HCT116 (cell line): ENCODE results near the gene XYLT1. TPM values are rescaled to one million over a fixed set of nuclear protein-coding genes. Genes with fewer than 3 reads are reported as not detected.

ENCODE experiments used
- ATAC-seq: fragments of 200-7000 bp; cut with Tn5 transposase; 2 replicates; pipeline ENCODE4 v1.9.1; 2020; ENCODE audit warnings: mild to moderate bottlenecking, moderate library complexity
- BruUV-seq: library from RNA; stranded (reverse); fragments of 400-500 nt; replicated peaks from 2 replicates; lab custom pipeline; 2021; lab: Mats Ljungman, UMichigan
- CTCF ChIA-PET: fragments of 300-600 bp; sonication (Branson Sonifier 250); formaldehyde crosslinking; loops from one replicate; lab custom pipeline; 2021; ENCODE audit warnings: antibody characterized with exemption; lab: Charles Lee
- POLR2A ChIA-PET: fragments of 300-600, 350-600 bp; sonication (Branson Sonifier 250); formaldehyde crosslinking; loops from one replicate; lab custom pipeline; 2021; ENCODE audit warnings: antibody characterized with exemption; lab: Charles Lee
- RAD21 ChIA-PET, 2 experiments: fragments of 300-600 bp; sonication (Branson Sonifier 250); formaldehyde crosslinking; loops; one replicate each; lab custom pipeline; 2023; ENCODE audit warnings: low total read pairs in 2 of 2; ENCODE audit not compliant: uncharacterized antibody in 2 of 2, unreplicated experiment in 2 of 2, low non-redundant PET in 1 of 2; lab: Charles Lee
- DNase-seq: peaks from one replicate; pipeline ENCODE4 v3.0.0-alpha.2; 2010; ENCODE audit warnings: low read depth, low spot score
- H2AFZ ChIP-seq: fragments of 200-600 bp; shearing (Covaris generic), sonication (generic); 2 replicates; pipeline ENCODE4 v1.6.1; 2017; ENCODE audit warnings: low read depth, mixed run types, mixed read lengths, antibody characterized with exemption, low read length; ENCODE audit not compliant: poor library complexity, severe bottlenecking
- H3K27ac ChIP-seq: 2 replicates; pipeline ENCODE4 v1.5.1; 2012; ENCODE audit warnings: low read depth, low read length
- H3K27me3 ChIP-seq: fragments of 200-600 bp; sonication (generic); 2 replicates; pipeline ENCODE4 v1.6.1; 2016; ENCODE audit warnings: mixed run types, low read length, mixed read lengths; ENCODE audit not compliant: insufficient read depth
- H3K36me3 ChIP-seq, 2 experiments: fragments of 200-500 bp in 1 of 2; fragments of 200-600 bp in 1 of 2; sonication (Bioruptor generic) in 1 of 2; sonication (generic) in 1 of 2; 2 replicates each; pipeline versions ENCODE4 v1.5.1 to v1.6.1; 2014 to 2016; ENCODE audit warnings: low read length in 2 of 2, inconsistent platforms in 1 of 2, mixed read lengths in 1 of 2, mixed run types in 1 of 2; ENCODE audit not compliant: insufficient read depth in 2 of 2, control insufficient read depth in 1 of 2
- H3K4me1 ChIP-seq, 2 experiments: fragments of 200-600 bp in 1 of 2; sonication (generic) in 1 of 2; 2 replicates each; pipeline versions ENCODE4 v1.5.1 to v1.6.1; 2012 to 2017; ENCODE audit warnings: low read length in 2 of 2, inconsistent platforms in 1 of 2, mild to moderate bottlenecking in 1 of 2, mixed read lengths in 1 of 2, mixed run types in 1 of 2, moderate library complexity in 1 of 2; ENCODE audit not compliant: insufficient read depth in 2 of 2, control insufficient read depth in 1 of 2
- H3K4me2 ChIP-seq: fragments of 200-600 bp; sonication (generic); 2 replicates; pipeline ENCODE4 v1.6.1; 2017; ENCODE audit warnings: mixed run types, low read length, mixed read lengths
- H3K4me3 ChIP-seq, 2 experiments: fragments of 200-600 bp in 1 of 2; sonication (generic) in 1 of 2; replicated peaks in 1 of 2; 2 replicates each; pipeline ENCODE4 v1.5.1; 2011 to 2016; ENCODE audit warnings: low read length in 2 of 2, control low read depth in 1 of 2, low read depth in 1 of 2, mild to moderate bottlenecking in 1 of 2, mixed read lengths in 1 of 2, mixed run types in 1 of 2
- H3K79me2 ChIP-seq: fragments of 200-600 bp; sonication (generic); 2 replicates; pipeline ENCODE4 v1.6.1; 2017; ENCODE audit warnings: mild to moderate bottlenecking, mixed run types, low read length, moderate library complexity, mixed read lengths; ENCODE audit not compliant: insufficient read depth
- H3K9ac ChIP-seq: fragments of 200-600 bp; sonication (generic); 2 replicates; pipeline ENCODE4 v1.6.1; 2016; ENCODE audit warnings: low read length, mixed read lengths
- H3K9me2 ChIP-seq: fragments of 200-600 bp; sonication (generic), shearing (Covaris generic); 2 replicates; pipeline ENCODE4 v1.6.1; 2017; ENCODE audit warnings: mixed run types, mild to moderate bottlenecking, moderate library complexity; ENCODE audit not compliant: insufficient read depth
- H3K9me3 ChIP-seq, 2 experiments: fragments of 200-500 bp in 1 of 2; fragments of 200-600 bp in 1 of 2; sonication (Bioruptor generic) in 1 of 2; sonication (generic) in 1 of 2; 2 replicates each; pipeline ENCODE4 v1.6.1; 2014 to 2017; ENCODE audit warnings: low read length in 2 of 2, mixed read lengths in 2 of 2, inconsistent platforms in 1 of 2, low read depth in 1 of 2, mild to moderate bottlenecking in 1 of 2, mixed run types in 1 of 2, moderate library complexity in 1 of 2; ENCODE audit not compliant: control insufficient read depth in 1 of 2, insufficient read depth in 1 of 2
- H4K20me1 ChIP-seq: fragments of 200-600 bp; sonication (generic), shearing (Covaris generic); 2 replicates; pipeline ENCODE4 v1.6.1; 2017; ENCODE audit warnings: mixed run types, mild to moderate bottlenecking, moderate library complexity; ENCODE audit not compliant: insufficient read depth
- CBX3 ChIP-seq: IDR thresholded peaks from 2 replicates; pipeline ENCODE4 v1.6.1; 2012; ENCODE audit warnings: low read depth
- CEBPB ChIP-seq: IDR thresholded peaks from 2 replicates; pipeline ENCODE4 v1.6.1; 2012; ENCODE audit warnings: low read depth
- EGR1 ChIP-seq: IDR thresholded peaks from 2 replicates; pipeline ENCODE4 v1.6.1; 2012; ENCODE audit warnings: low read depth
- ELF1 ChIP-seq: IDR thresholded peaks from 2 replicates; pipeline ENCODE4 v1.6.1; 2012; ENCODE audit warnings: low read depth, borderline replicate concordance
- EZH2 ChIP-seq: fragments of 200-600 bp; sonication (generic); IDR thresholded peaks from 2 replicates; pipeline ENCODE4 v1.6.1; 2017; ENCODE audit warnings: antibody characterized with exemption, mixed run types
- FOSL1 ChIP-seq: IDR thresholded peaks from 2 replicates; pipeline ENCODE4 v1.6.1; 2012; ENCODE audit warnings: low read depth
- JUND ChIP-seq: IDR thresholded peaks from 2 replicates; pipeline ENCODE4 v1.6.1; 2012
- POLR2A ChIP-seq: IDR thresholded peaks from 2 replicates; pipeline ENCODE4 v1.7.0; 2011; ENCODE audit warnings: borderline replicate concordance; ENCODE audit not compliant: insufficient read depth, insufficient read length; ENCODE audit errors: extremely low read depth
- POLR2AphosphoS5 ChIP-seq: IDR thresholded peaks from 2 replicates; pipeline ENCODE4 v1.6.1; 2011; ENCODE audit warnings: mild to moderate bottlenecking, low read depth, low read length, moderate library complexity
- RAD21 ChIP-seq: IDR thresholded peaks from 2 replicates; pipeline ENCODE4 v1.6.1; 2012; ENCODE audit warnings: low read depth, mild to moderate bottlenecking
- SIN3A ChIP-seq: IDR thresholded peaks from 2 replicates; pipeline ENCODE4 v1.6.1; 2012; ENCODE audit warnings: low read depth
- YY1 ChIP-seq: IDR thresholded peaks from 2 replicates; pipeline ENCODE4 v1.6.1; 2011; ENCODE audit warnings: low read length, low read depth, moderate library complexity, mild to moderate bottlenecking; ENCODE audit not compliant: insufficient replicate concordance; ENCODE audit errors: extremely low read depth
- ZFX ChIP-seq: fragments of 450-650 bp; IDR thresholded peaks from 2 replicates; pipeline ENCODE4 v1.6.1; 2017
- ZNF274 ChIP-seq: fragments of 200-500 bp; sonication (Bioruptor generic); IDR thresholded peaks from 2 replicates; pipeline ENCODE4 v1.6.1; 2014; ENCODE audit warnings: mild to moderate bottlenecking, low read depth, low read length, inconsistent platforms
- intact Hi-C: fragments of 100-400 bp; cut with micrococcal nuclease; formaldehyde crosslinking; loops from 2 replicates; pipeline ENCODE4 v1.10.0; 2022
- total RNA-seq: library from RNA; stranded (reverse); gene quantifications from one replicate; pipeline ENCODE4 v1.2.1, GENCODE V29; 2021; ENCODE audit not compliant: unreplicated experiment
- TF ChIP-seq, protein P1 (sequence below): IDR thresholded peaks from 2 replicates; pipeline ENCODE4 v1.6.1; 2012
- TF ChIP-seq, protein P2 (sequence below): IDR thresholded peaks from 2 replicates; pipeline ENCODE4 v1.6.1; 2011; ENCODE audit warnings: mild to moderate bottlenecking, low read length, moderate library complexity; ENCODE audit not compliant: insufficient replicate concordance; ENCODE audit errors: extremely low read depth
- TF ChIP-seq, protein P3 (sequence below), 3 experiments: fragments of 200-600 bp in 1 of 3; sonication (generic) in 1 of 3; IDR thresholded peaks in 2 of 3; conservative IDR thresholded peaks in 1 of 3; 2 replicates each; pipeline ENCODE4 v1.5.1; 2012 to 2017; ENCODE audit warnings: low read depth in 2 of 3, low read length in 2 of 3, antibody characterized with exemption in 1 of 3, borderline replicate concordance in 1 of 3, control low read depth in 1 of 3, mild to moderate bottlenecking in 1 of 3, mixed read lengths in 1 of 3, mixed run types in 1 of 3, moderate library complexity in 1 of 3; ENCODE audit not compliant: insufficient read depth in 1 of 3
- TF ChIP-seq, protein P4 (sequence below): IDR thresholded peaks from 2 replicates; pipeline ENCODE4 v1.6.1; 2012

The XYLT1 gene
- total RNA-seq, 1 experiment from 2014 or later, result 4.5 TPM

DNA sequence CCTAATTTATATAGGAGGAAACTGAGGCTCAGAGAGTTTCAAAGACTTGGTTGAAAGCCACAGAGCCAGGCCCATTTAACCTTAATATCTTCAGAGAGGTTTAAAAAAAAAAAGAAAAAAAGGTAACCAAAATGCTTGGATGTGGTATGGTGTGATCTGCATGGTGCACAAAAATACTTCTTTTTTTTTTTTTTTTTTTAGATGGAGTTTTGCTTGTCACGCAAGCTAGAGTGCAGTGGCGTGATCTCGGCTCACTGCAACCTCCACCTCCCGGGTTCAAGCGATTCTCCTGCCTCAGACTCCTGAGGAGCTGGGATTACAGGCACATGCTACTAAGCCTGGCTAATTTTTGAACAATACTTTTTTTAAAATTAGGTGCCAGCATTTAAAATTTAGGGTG lies 101.8 kb downstream of the XYLT1 start:
- ChIA-PET POLR2A (no interaction called here), CTCF (no interaction called here), RAD21 (no interaction called here)
- Histone ChIP-seq H3K4me3 (no peak overlapping the region), H3K4me1 (0 out of 4 replicates have a peak, but pooled peaks cover 0 to 3% of the 10 kb centered on the region in 2 experiments), H3K79me2 (no peaks in the 10 kb centered on the region), H3K27me3 (peaks cover 17% of the 10 kb centered on the region; the same call in 1 of the 2 replicates), H3K9ac (no peak overlapping the region), H3K9me2 (no peaks in the 10 kb centered on the region), H3K9me3 (no peaks in the 10 kb centered on the region), H3K36me3 (no peaks in the 10 kb centered on the region), H3K27ac (no peak overlapping the region), H2AFZ (no peak overlapping the region), H3K4me2 (no peak overlapping the region), H4K20me1 (no peaks in the 10 kb centered on the region)
- BruUV-seq, result no TSS peak
- no peak for DNase-seq
- TF ChIP-seq RAD21 (no peak), EGR1 (no peak), FOSL1 (no peak), JUND (no peak), ELF1 (no peak), POLR2AphosphoS5 (no peak), YY1 (no peak), EZH2 (no peak), CBX3 (no peak), ZNF274 (no peak), POLR2A (no peak), SIN3A (no peak), ZFX (no peak), CEBPB (no peak)
- TF ChIP-seq, protein P1, sequence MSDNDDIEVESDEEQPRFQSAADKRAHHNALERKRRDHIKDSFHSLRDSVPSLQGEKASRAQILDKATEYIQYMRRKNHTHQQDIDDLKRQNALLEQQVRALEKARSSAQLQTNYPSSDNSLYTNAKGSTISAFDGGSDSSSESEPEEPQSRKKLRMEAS, result no peak
- TF ChIP-seq, protein P2, sequence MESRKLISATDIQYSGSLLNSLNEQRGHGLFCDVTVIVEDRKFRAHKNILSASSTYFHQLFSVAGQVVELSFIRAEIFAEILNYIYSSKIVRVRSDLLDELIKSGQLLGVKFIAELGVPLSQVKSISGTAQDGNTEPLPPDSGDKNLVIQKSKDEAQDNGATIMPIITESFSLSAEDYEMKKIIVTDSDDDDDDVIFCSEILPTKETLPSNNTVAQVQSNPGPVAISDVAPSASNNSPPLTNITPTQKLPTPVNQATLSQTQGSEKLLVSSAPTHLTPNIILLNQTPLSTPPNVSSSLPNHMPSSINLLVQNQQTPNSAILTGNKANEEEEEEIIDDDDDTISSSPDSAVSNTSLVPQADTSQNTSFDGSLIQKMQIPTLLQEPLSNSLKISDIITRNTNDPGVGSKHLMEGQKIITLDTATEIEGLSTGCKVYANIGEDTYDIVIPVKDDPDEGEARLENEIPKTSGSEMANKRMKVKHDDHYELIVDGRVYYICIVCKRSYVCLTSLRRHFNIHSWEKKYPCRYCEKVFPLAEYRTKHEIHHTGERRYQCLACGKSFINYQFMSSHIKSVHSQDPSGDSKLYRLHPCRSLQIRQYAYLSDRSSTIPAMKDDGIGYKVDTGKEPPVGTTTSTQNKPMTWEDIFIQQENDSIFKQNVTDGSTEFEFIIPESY, result no peak
- TF ChIP-seq, protein P3, sequence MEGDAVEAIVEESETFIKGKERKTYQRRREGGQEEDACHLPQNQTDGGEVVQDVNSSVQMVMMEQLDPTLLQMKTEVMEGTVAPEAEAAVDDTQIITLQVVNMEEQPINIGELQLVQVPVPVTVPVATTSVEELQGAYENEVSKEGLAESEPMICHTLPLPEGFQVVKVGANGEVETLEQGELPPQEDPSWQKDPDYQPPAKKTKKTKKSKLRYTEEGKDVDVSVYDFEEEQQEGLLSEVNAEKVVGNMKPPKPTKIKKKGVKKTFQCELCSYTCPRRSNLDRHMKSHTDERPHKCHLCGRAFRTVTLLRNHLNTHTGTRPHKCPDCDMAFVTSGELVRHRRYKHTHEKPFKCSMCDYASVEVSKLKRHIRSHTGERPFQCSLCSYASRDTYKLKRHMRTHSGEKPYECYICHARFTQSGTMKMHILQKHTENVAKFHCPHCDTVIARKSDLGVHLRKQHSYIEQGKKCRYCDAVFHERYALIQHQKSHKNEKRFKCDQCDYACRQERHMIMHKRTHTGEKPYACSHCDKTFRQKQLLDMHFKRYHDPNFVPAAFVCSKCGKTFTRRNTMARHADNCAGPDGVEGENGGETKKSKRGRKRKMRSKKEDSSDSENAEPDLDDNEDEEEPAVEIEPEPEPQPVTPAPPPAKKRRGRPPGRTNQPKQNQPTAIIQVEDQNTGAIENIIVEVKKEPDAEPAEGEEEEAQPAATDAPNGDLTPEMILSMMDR (IDR thresholded peaks at IDR 0.05 in 2 of 3, conservative IDR thresholded peaks at IDR 0.05 in 1 of 3; ENCODE audit: borderline replicate concordance in 1 of 3, insufficient read depth in 1 of 3, low read depth in 2 of 3, low read length in 2 of 3), result no peak
- TF ChIP-seq, protein P4, sequence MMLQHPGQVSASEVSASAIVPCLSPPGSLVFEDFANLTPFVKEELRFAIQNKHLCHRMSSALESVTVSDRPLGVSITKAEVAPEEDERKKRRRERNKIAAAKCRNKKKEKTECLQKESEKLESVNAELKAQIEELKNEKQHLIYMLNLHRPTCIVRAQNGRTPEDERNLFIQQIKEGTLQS, result no peak
- intact Hi-C loops, result no loop called here
- no peak for ATAC-seq
